Spleen (tissue), 11 donors: ENCODE results near the gene EIF5B. TPM values are rescaled to one million over a fixed set of nuclear protein-coding genes. Genes with fewer than 3 reads are reported as not detected.
"Not testable (repeated sequence)": the region's sequence is repeated elsewhere in the genome, so short reads cannot be mapped to it uniquely, and the experiment has no call there.

Experiments used
- DNase-seq: peaks from one replicate; pipeline ENCODE4 v3.0.0-alpha.2; 2020
- H3K27ac ChIP-seq, 8 donors: fragments of 200-600 bp; sonication (generic) in 7 of 8; 1 replicate in 4 of 8; 2 replicates in 4 of 8; pipeline versions ENCODE4 v1.5.0 to v1.8.0; 2016 to 2021; ENCODE audit warnings: inconsistent platforms in 4 of 8, mild to moderate bottlenecking in 4 of 8, moderate library complexity in 1 of 8
- H3K27me3 ChIP-seq, 7 donors: fragments of 200-600 bp; sonication (generic) in 6 of 7; replicated peaks in 1 of 7; 1 replicate in 4 of 7; 2 replicates in 3 of 7; pipeline versions ENCODE4 v1.5.0 to v1.8.0; 2016 to 2021; ENCODE audit warnings: inconsistent platforms in 3 of 7, mild to moderate bottlenecking in 1 of 7
- H3K36me3 ChIP-seq, 6 donors: fragments of 200-600 bp; sonication (generic) in 5 of 6; 1 replicate in 4 of 6; 2 replicates in 2 of 6; pipeline versions ENCODE4 v1.5.0 to v1.8.0; 2016 to 2021; ENCODE audit warnings: inconsistent platforms in 2 of 6
- H3K4me1 ChIP-seq, 6 donors: fragments of 200-600 bp; sonication (generic) in 5 of 6; 1 replicate in 3 of 6; 2 replicates in 3 of 6; pipeline versions ENCODE4 v1.5.0 to v1.8.0; 2016 to 2021; ENCODE audit warnings: inconsistent platforms in 3 of 6
- H3K4me3 ChIP-seq, 8 donors: fragments of 200-600 bp; sonication (generic) in 7 of 8; 1 replicate in 4 of 8; 2 replicates in 4 of 8; pipeline versions ENCODE4 v1.5.0 to v1.8.0; 2016 to 2021; ENCODE audit warnings: inconsistent platforms in 4 of 8, mild to moderate bottlenecking in 4 of 8, moderate library complexity in 2 of 8
- H3K9me3 ChIP-seq, 8 donors: fragments of 200-600 bp; sonication (generic) in 7 of 8; 1 replicate in 4 of 8; 2 replicates in 4 of 8; pipeline versions ENCODE4 v1.5.0 to v1.8.0; 2016 to 2021; ENCODE audit warnings: inconsistent platforms in 4 of 8
- CTCF ChIP-seq, 11 experiments: fragments of 200-600 bp in 7 of 11; fragments of 450-650 bp in 4 of 11; sonication (generic) in 4 of 11; IDR thresholded peaks in 8 of 11; conservative IDR thresholded peaks in 3 of 11; 1 replicate in 7 of 11; 2 replicates in 4 of 11; pipeline versions ENCODE4 v1.4.0 to v1.8.0; 2016 to 2021; ENCODE audit warnings: antibody characterized with exemption in 11 of 11, inconsistent platforms in 4 of 11, mild to moderate bottlenecking in 1 of 11
- POLR2A ChIP-seq, 3 donors: fragments of 450-650 bp; IDR thresholded peaks; one replicate each; pipeline ENCODE4 v1.5.1; 2017; ENCODE audit warnings: antibody characterized with exemption in 3 of 3, mild to moderate bottlenecking in 1 of 3
- POLR2AphosphoS5 ChIP-seq, 3 donors: sonication (generic); formaldehyde crosslinking; IDR thresholded peaks; one replicate each; pipeline ENCODE4 v1.5.1; 2017; ENCODE audit warnings: antibody characterized with exemption in 3 of 3
- WGBS, 5 donors: extraction: QIAGEN DNeasy Blood & Tissue Kit in 3 of 5; methylation state at CpG; one replicate each; pipeline versions ENCODE4 v1.1.5 to v1.1.7; 2013 to 2018; 5-methylcytosine and 5-hydroxymethylcytosine counted together
- intact Hi-C: fragments of 100-400 bp; cut with DNase I; formaldehyde crosslinking; loops from one replicate; pipeline ENCODE4 v1.15.0; 2023; ENCODE audit warnings: low total_unique reads
- polyA plus RNA-seq, 3 donors: library from polyadenylated mRNA; stranded (reverse); fragments of 200-250 nt; gene quantifications; one replicate each; pipeline ENCODE4 v1.2.1, GENCODE V29; 2013
- total RNA-seq, 7 donors: library from RNA; depleted of rRNA in 3 of 7; stranded (reverse); fragments of >200 nt in 3 of 7; fragmentation: NEBNext Ultra II Directional in 4 of 7; extraction: Animal tissue kit (Norgen Biotek cat#: 25700) in 4 of 7; gene quantifications; one replicate each; pipeline versions ENCODE4 v1.1.0 to v1.2.1, GENCODE V29; 2016 to 2021
- donor health status: healthy with polysubstance abuse.
- donor health status: DM: no; HTN: no; CAD: no; lungs with moderate emphysema.
- donor health status: DM: no; HTN: no; CAD: no.
- donor health status: Bipolar disorder and iron deficiency.
- donor health status: healthy.
- donor health status: DM: no; HTN: no; CAD: no.
- donor health status: DM: yes; HTN: yes; CAD: no.

EIF5B gene
- total and polyA plus RNA-seq, 10 donors, result 14.6 to 49.5 (median 31.6) TPM

- H3K36me3 ChIP-seq, result peaks cover 0 to 18% (median 13%) of the 10 kb centered on the region in 6 donors
- peak overlapping the region; percentile 85 to 97 (median 91) for H3K27ac ChIP-seq
- H3K4me3 ChIP-seq, result peak overlapping the region; percentile 84 to 95 (median 90)
- intact Hi-C loops, result loop anchor here (10.0 kb wide), 1 partner anchor 152 kb away; the partner anchor contains the start of genes MITD1 and MRPL30
- no peaks in the 10 kb centered on the region for H3K27me3 ChIP-seq
- H3K9me3 ChIP-seq, result no peaks in the 10 kb centered on the region
- H3K4me1 ChIP-seq, result peaks cover 23 to 81% (median 61%) of the 10 kb centered on the region in 6 donors
- TF ChIP-seq CTCF (IDR thresholded peaks at IDR 0.05 in 8 of 11, conservative IDR thresholded peaks at IDR 0.05 in 3 of 11) (no peak), POLR2A (IDR thresholded peaks at IDR 0.05) (no peak), POLR2AphosphoS5 (IDR thresholded peaks at IDR 0.05) (no peak)
- WGBS, 5 donors, result 0 to 1% (median 0%) methylated on average over 8 of the region's 8 CpGs
- DNase-seq, result no peak
These were observed 431 bp upstream of the EIF5B start for GRCh38 chr2:99336804-99337112.

- intact Hi-C loops, result loop anchor here (10.0 kb wide), 1 partner anchor 153 kb away; the partner anchor contains the start of genes MITD1 and MRPL30
- Histone ChIP-seq H3K4me3 (peak overlapping the region; percentile 84 to 95 (median 90)), H3K9me3 (no peaks in the 10 kb centered on the region), H3K4me1 (peaks cover 23 to 79% (median 60%) of the 10 kb centered on the region in 6 donors), H3K27me3 (no peaks in the 10 kb centered on the region), H3K27ac (peak overlapping the region; percentile 85 to 97 (median 91)), H3K36me3 (peaks cover 0 to 4% (median under 1%) of the 10 kb centered on the region in 6 donors)
- no peak for TF ChIP-seq CTCF (IDR thresholded peaks at IDR 0.05 in 8 of 11, conservative IDR thresholded peaks at IDR 0.05 in 3 of 11)
- no peak for TF ChIP-seq POLR2A (IDR thresholded peaks at IDR 0.05)
- TF ChIP-seq POLR2AphosphoS5 (IDR thresholded peaks at IDR 0.05), result no peak
- DNase-seq, result no peak
- WGBS, 5 donors, result 2 to 3% (median 2%) methylated on average over 17 of the region's 17 CpGs
These were observed 918 bp downstream of the EIF5B start for GRCh38 chr2:99338029-99338585.

GRCh38 chr2:99340669-99341236 lies 3.6 kb downstream of the EIF5B start:
- intact Hi-C loops, result no loop called here
- H3K27me3 ChIP-seq, result no peaks in the 10 kb centered on the region
- H3K27ac ChIP-seq, result no peak overlapping the region
- H3K4me1 ChIP-seq, result peaks cover 11 to 62% (median 34%) of the 10 kb centered on the region in 6 donors
- no peak for DNase-seq
- TF ChIP-seq CTCF (IDR thresholded peaks at IDR 0.05 in 8 of 11, conservative IDR thresholded peaks at IDR 0.05 in 3 of 11), result no peak
- no peak for TF ChIP-seq POLR2A (IDR thresholded peaks at IDR 0.05)
- no peak for TF ChIP-seq POLR2AphosphoS5 (IDR thresholded peaks at IDR 0.05)
- H3K4me3 ChIP-seq, result no peak overlapping the region
- 87 to 91% (median 90%) methylated on average over 8 of the region's 8 CpGs for WGBS, 5 donors
- H3K9me3 ChIP-seq, result no peaks in the 10 kb centered on the region
- H3K36me3 ChIP-seq, result no peaks in the 10 kb centered on the region

- 96 to 100% (median 100%) methylated on average over 2 of the region's 2 CpGs for WGBS, 5 donors
- Histone ChIP-seq H3K4me3 (no peak overlapping the region), H3K27me3 (no peaks in the 10 kb centered on the region), H3K9me3 (no peaks in the 10 kb centered on the region), H3K36me3 (peaks cover 0 to 5% (median 0%) of the 10 kb centered on the region in 6 donors), H3K4me1 (peaks cover 11 to 68% (median 35%) of the 10 kb centered on the region in 6 donors), H3K27ac (no peak overlapping the region)
- DNase-seq, result no peak
- TF ChIP-seq POLR2AphosphoS5 (IDR thresholded peaks at IDR 0.05), result no peak
- TF ChIP-seq CTCF (IDR thresholded peaks at IDR 0.05 in 8 of 11, conservative IDR thresholded peaks at IDR 0.05 in 3 of 11), result no peak
- no peak for TF ChIP-seq POLR2A (IDR thresholded peaks at IDR 0.05)
- intact Hi-C loops, result no loop called here
These were observed 5.3 kb downstream of the EIF5B start for GRCh38 chr2:99342536-99342935.

- H3K27ac ChIP-seq, DNase-seq, H3K9me3 ChIP-seq, H3K4me3 ChIP-seq, intact Hi-C loops, H3K36me3 ChIP-seq, H3K27me3 ChIP-seq: not testable (repeated sequence)
- H3K4me1 ChIP-seq, result peaks cover 5 to 69% (median 19%) of the 10 kb centered on the region in 6 donors
- WGBS, 5 donors, result 94 to 99% (median 96%) methylated on average over 7 of the region's 7 CpGs
These were observed 8.3 kb downstream of the EIF5B start for GRCh38 chr2:99345446-99345845.
